Measurements from ENCODE around the gene DEPP1. TPM values are rescaled to one million over a fixed set of nuclear protein-coding genes. Genes with fewer than 3 reads are reported as not detected.

Gene DEPP1
- total and polyA plus RNA-seq, 2 donors (not counting 3 experiments of a cell fraction or from before 2014, with no cell fraction given), result 364 to 951 TPM

DNA sequence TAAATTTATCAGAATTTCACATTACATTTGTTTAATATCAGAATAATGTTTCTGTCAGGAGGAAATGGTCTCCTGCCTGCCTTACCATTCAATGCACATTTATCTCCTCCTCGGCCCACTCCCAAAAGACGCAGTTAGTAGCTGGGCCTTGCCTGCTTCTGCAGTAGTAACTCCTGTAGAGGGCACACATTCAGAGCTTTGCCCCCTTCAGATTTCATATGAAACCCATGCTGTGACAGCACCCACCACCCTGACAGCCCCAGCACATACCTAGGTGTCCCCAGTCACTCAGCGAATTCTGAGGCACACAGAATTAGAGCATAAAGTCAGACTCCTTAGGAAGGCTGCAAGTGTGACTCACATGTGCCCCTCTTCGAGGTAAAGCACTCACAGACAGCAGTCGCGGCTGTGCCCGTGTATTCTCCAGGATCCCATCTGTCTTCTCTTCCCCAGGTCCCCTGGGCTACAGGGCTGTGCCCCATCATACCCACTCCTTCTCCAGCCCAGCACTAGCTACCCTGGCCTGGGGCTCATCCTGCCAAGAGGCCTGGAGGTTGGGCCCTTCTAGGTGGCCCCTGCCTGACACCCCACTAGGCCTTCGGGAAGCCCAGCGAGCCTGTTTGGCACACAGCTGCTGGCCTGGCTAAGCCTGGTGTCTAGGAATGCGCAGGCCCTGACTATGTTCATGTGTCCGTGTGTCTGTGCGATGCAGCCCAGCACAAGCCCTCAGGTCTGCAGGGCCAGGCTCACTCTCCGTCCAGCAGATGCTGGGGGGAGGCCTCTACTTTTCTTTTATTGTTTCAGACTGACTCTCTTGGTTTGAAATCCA, 4.7 kb upstream of the DEPP1 start:
- Histone ChIP-seq H3K9me1 (replicated peaks; ENCODE audit: control insufficient read depth, extremely low read depth, insufficient read depth, low read length) (no peaks in the 10 kb centered on the region), H3K79me2 (ENCODE audit: control insufficient read depth, insufficient read depth, low read length) (no peaks in the 10 kb centered on the region), H3K27me3 (ENCODE audit: control insufficient read depth in 2 of 2, insufficient read depth in 2 of 2, low read length in 2 of 2) (no peaks in the 10 kb centered on the region), H3K36me3 (ENCODE audit: control insufficient read depth in 2 of 2, extremely low read depth in 1 of 2, insufficient read depth in 2 of 2, low read length in 2 of 2) (no peaks in the 10 kb centered on the region), H2AFZ (ENCODE audit: low read depth, low read length) (no peak overlapping the region), H3K27ac (ENCODE audit: insufficient read depth, low read depth, low read length) (peak overlapping the region; percentile 94), H3K9ac (replicated peaks; ENCODE audit: extremely low read depth, insufficient read depth, low read length) (no peak overlapping the region), H3K4me1 (ENCODE audit: control insufficient read depth, extremely low read depth, insufficient read depth, low read length) (peaks cover 52% of the 10 kb centered on the region), H3K9me3 (replicated peaks; ENCODE audit: control insufficient read depth, insufficient read depth, low read length) (no peaks in the 10 kb centered on the region), H4K20me1 (replicated peaks; ENCODE audit: control insufficient read depth, extremely low read depth, insufficient read depth, low read length) (no peaks in the 10 kb centered on the region), H3K4me2 (ENCODE audit: insufficient read depth, low read length) (no peak overlapping the region), H3K4me3 (replicated peaks in 1 of 3; ENCODE audit: insufficient read depth in 1 of 3, low read depth in 1 of 3, low read length in 3 of 3) (no peak overlapping the region)
- ChIA-PET POLR2A (no interaction called here), CTCF (interaction anchor here (1.1 kb wide), 1 partner anchor 16 kb away, joined by 4 read pairs; no protein-coding TSS in a partner anchor)
- no peak for TF ChIP-seq POLR2A (IDR thresholded peaks at IDR 0.05; ENCODE audit: low read depth, low read length)
- no peak for TF ChIP-seq POLR2AphosphoS5 (IDR thresholded peaks at IDR 0.05; ENCODE audit: insufficient read depth, low read depth, low read length)
- TF ChIP-seq GATA2 (IDR thresholded peaks at IDR 0.05; ENCODE audit: insufficient read depth, insufficient read length, low read depth, low read length), result no peak
- no peak for TF ChIP-seq FOS (IDR thresholded peaks at IDR 0.05; ENCODE audit: borderline replicate concordance, insufficient read depth, low read length)
- TF ChIP-seq MYC (IDR thresholded peaks at IDR 0.05; ENCODE audit: low read depth, low read length), result no peak
- TF ChIP-seq JUN (IDR thresholded peaks at IDR 0.05; ENCODE audit: borderline replicate concordance, insufficient read depth, insufficient read length, low read depth), result no peak
- TF ChIP-seq, protein P1, sequence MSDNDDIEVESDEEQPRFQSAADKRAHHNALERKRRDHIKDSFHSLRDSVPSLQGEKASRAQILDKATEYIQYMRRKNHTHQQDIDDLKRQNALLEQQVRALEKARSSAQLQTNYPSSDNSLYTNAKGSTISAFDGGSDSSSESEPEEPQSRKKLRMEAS (IDR thresholded peaks at IDR 0.05; ENCODE audit: insufficient read depth, insufficient read length), result no peak
- no peak for TF ChIP-seq EZH2 (IDR thresholded peaks at IDR 0.05; ENCODE audit: borderline replicate concordance, low read depth, low read length, severe bottlenecking)
- TF ChIP-seq, protein P2, sequence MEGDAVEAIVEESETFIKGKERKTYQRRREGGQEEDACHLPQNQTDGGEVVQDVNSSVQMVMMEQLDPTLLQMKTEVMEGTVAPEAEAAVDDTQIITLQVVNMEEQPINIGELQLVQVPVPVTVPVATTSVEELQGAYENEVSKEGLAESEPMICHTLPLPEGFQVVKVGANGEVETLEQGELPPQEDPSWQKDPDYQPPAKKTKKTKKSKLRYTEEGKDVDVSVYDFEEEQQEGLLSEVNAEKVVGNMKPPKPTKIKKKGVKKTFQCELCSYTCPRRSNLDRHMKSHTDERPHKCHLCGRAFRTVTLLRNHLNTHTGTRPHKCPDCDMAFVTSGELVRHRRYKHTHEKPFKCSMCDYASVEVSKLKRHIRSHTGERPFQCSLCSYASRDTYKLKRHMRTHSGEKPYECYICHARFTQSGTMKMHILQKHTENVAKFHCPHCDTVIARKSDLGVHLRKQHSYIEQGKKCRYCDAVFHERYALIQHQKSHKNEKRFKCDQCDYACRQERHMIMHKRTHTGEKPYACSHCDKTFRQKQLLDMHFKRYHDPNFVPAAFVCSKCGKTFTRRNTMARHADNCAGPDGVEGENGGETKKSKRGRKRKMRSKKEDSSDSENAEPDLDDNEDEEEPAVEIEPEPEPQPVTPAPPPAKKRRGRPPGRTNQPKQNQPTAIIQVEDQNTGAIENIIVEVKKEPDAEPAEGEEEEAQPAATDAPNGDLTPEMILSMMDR (IDR thresholded peaks at IDR 0.05; ENCODE audit: extremely low read depth in 1 of 2, insufficient read depth in 1 of 2, low read depth in 1 of 2, low read length in 2 of 2), result no peak
- no TSS peak for BruUV-seq (replicated peaks)
- dilution Hi-C loops (cut with MboI; ENCODE audit: extremely low pct_ligation_motif_present, low sequenced_read_pairs), result no loop called here
- FAIRE-seq (no peak), DNase-seq (ENCODE audit: low read depth, low spot score) (no peak)
- intact Hi-C loops (cut with micrococcal nuclease), result no loop called here
